HCT116 (cell line): Measurements from ENCODE around the gene TPRG1. TPM values are rescaled to one million over a fixed set of nuclear protein-coding genes. Genes with fewer than 3 reads are reported as not detected.

Source experiments
- ATAC-seq: fragments of 200-7000 bp; cut with Tn5 transposase; 2 replicates; pipeline ENCODE4 v1.9.1; 2020; ENCODE audit warnings: mild to moderate bottlenecking, moderate library complexity
- BruUV-seq: library from RNA; stranded (reverse); fragments of 400-500 nt; replicated peaks from 2 replicates; lab custom pipeline; 2021; lab: Mats Ljungman, UMichigan
- CTCF ChIA-PET: fragments of 300-600 bp; sonication (Branson Sonifier 250); formaldehyde crosslinking; loops from one replicate; lab custom pipeline; 2021; ENCODE audit warnings: antibody characterized with exemption; lab: Charles Lee
- POLR2A ChIA-PET: fragments of 300-600, 350-600 bp; sonication (Branson Sonifier 250); formaldehyde crosslinking; loops from one replicate; lab custom pipeline; 2021; ENCODE audit warnings: antibody characterized with exemption; lab: Charles Lee
- RAD21 ChIA-PET, 2 experiments: fragments of 300-600 bp; sonication (Branson Sonifier 250); formaldehyde crosslinking; loops; one replicate each; lab custom pipeline; 2023; ENCODE audit warnings: low total read pairs in 2 of 2; ENCODE audit not compliant: uncharacterized antibody in 2 of 2, unreplicated experiment in 2 of 2, low non-redundant PET in 1 of 2; lab: Charles Lee
- DNase-seq: peaks from one replicate; pipeline ENCODE4 v3.0.0-alpha.2; 2010; ENCODE audit warnings: low read depth, low spot score
- H2AFZ ChIP-seq: fragments of 200-600 bp; shearing (Covaris generic), sonication (generic); 2 replicates; pipeline ENCODE4 v1.6.1; 2017; ENCODE audit warnings: low read depth, mixed run types, mixed read lengths, antibody characterized with exemption, low read length; ENCODE audit not compliant: poor library complexity, severe bottlenecking
- H3K27ac ChIP-seq: 2 replicates; pipeline ENCODE4 v1.5.1; 2012; ENCODE audit warnings: low read depth, low read length
- H3K27me3 ChIP-seq: fragments of 200-600 bp; sonication (generic); 2 replicates; pipeline ENCODE4 v1.6.1; 2016; ENCODE audit warnings: mixed run types, low read length, mixed read lengths; ENCODE audit not compliant: insufficient read depth
- H3K36me3 ChIP-seq, 2 experiments: fragments of 200-500 bp in 1 of 2; fragments of 200-600 bp in 1 of 2; sonication (Bioruptor generic) in 1 of 2; sonication (generic) in 1 of 2; 2 replicates each; pipeline versions ENCODE4 v1.5.1 to v1.6.1; 2014 to 2016; ENCODE audit warnings: low read length in 2 of 2, inconsistent platforms in 1 of 2, mixed read lengths in 1 of 2, mixed run types in 1 of 2; ENCODE audit not compliant: insufficient read depth in 2 of 2, control insufficient read depth in 1 of 2
- H3K4me1 ChIP-seq, 2 experiments: fragments of 200-600 bp in 1 of 2; sonication (generic) in 1 of 2; 2 replicates each; pipeline versions ENCODE4 v1.5.1 to v1.6.1; 2012 to 2017; ENCODE audit warnings: low read length in 2 of 2, inconsistent platforms in 1 of 2, mild to moderate bottlenecking in 1 of 2, mixed read lengths in 1 of 2, mixed run types in 1 of 2, moderate library complexity in 1 of 2; ENCODE audit not compliant: insufficient read depth in 2 of 2, control insufficient read depth in 1 of 2
- H3K4me2 ChIP-seq: fragments of 200-600 bp; sonication (generic); 2 replicates; pipeline ENCODE4 v1.6.1; 2017; ENCODE audit warnings: mixed run types, low read length, mixed read lengths
- H3K4me3 ChIP-seq, 2 experiments: fragments of 200-600 bp in 1 of 2; sonication (generic) in 1 of 2; replicated peaks in 1 of 2; 2 replicates each; pipeline ENCODE4 v1.5.1; 2011 to 2016; ENCODE audit warnings: low read length in 2 of 2, control low read depth in 1 of 2, low read depth in 1 of 2, mild to moderate bottlenecking in 1 of 2, mixed read lengths in 1 of 2, mixed run types in 1 of 2
- H3K79me2 ChIP-seq: fragments of 200-600 bp; sonication (generic); 2 replicates; pipeline ENCODE4 v1.6.1; 2017; ENCODE audit warnings: mild to moderate bottlenecking, mixed run types, low read length, moderate library complexity, mixed read lengths; ENCODE audit not compliant: insufficient read depth
- H3K9ac ChIP-seq: fragments of 200-600 bp; sonication (generic); 2 replicates; pipeline ENCODE4 v1.6.1; 2016; ENCODE audit warnings: low read length, mixed read lengths
- H3K9me2 ChIP-seq: fragments of 200-600 bp; sonication (generic), shearing (Covaris generic); 2 replicates; pipeline ENCODE4 v1.6.1; 2017; ENCODE audit warnings: mixed run types, mild to moderate bottlenecking, moderate library complexity; ENCODE audit not compliant: insufficient read depth
- H3K9me3 ChIP-seq, 2 experiments: fragments of 200-500 bp in 1 of 2; fragments of 200-600 bp in 1 of 2; sonication (Bioruptor generic) in 1 of 2; sonication (generic) in 1 of 2; 2 replicates each; pipeline ENCODE4 v1.6.1; 2014 to 2017; ENCODE audit warnings: low read length in 2 of 2, mixed read lengths in 2 of 2, inconsistent platforms in 1 of 2, low read depth in 1 of 2, mild to moderate bottlenecking in 1 of 2, mixed run types in 1 of 2, moderate library complexity in 1 of 2; ENCODE audit not compliant: control insufficient read depth in 1 of 2, insufficient read depth in 1 of 2
- H4K20me1 ChIP-seq: fragments of 200-600 bp; sonication (generic), shearing (Covaris generic); 2 replicates; pipeline ENCODE4 v1.6.1; 2017; ENCODE audit warnings: mixed run types, mild to moderate bottlenecking, moderate library complexity; ENCODE audit not compliant: insufficient read depth
- CBX3 ChIP-seq: IDR thresholded peaks from 2 replicates; pipeline ENCODE4 v1.6.1; 2012; ENCODE audit warnings: low read depth
- EGR1 ChIP-seq: IDR thresholded peaks from 2 replicates; pipeline ENCODE4 v1.6.1; 2012; ENCODE audit warnings: low read depth
- EZH2 ChIP-seq: fragments of 200-600 bp; sonication (generic); IDR thresholded peaks from 2 replicates; pipeline ENCODE4 v1.6.1; 2017; ENCODE audit warnings: antibody characterized with exemption, mixed run types
- EZH2phosphoT487 ChIP-seq: fragments of 200-600 bp; IDR thresholded peaks from 2 replicates; pipeline ENCODE4 v1.6.1; 2018; ENCODE audit warnings: antibody characterized with exemption, borderline replicate concordance
- FOSL1 ChIP-seq: IDR thresholded peaks from 2 replicates; pipeline ENCODE4 v1.6.1; 2012; ENCODE audit warnings: low read depth
- POLR2A ChIP-seq: IDR thresholded peaks from 2 replicates; pipeline ENCODE4 v1.7.0; 2011; ENCODE audit warnings: borderline replicate concordance; ENCODE audit not compliant: insufficient read depth, insufficient read length; ENCODE audit errors: extremely low read depth
- RAD21 ChIP-seq: IDR thresholded peaks from 2 replicates; pipeline ENCODE4 v1.6.1; 2012; ENCODE audit warnings: low read depth, mild to moderate bottlenecking
- SP1 ChIP-seq: IDR thresholded peaks from 2 replicates; pipeline ENCODE4 v1.6.1; 2012; ENCODE audit warnings: low read depth
- SRF ChIP-seq: IDR thresholded peaks from 2 replicates; pipeline ENCODE4 v1.6.1; 2012; ENCODE audit warnings: low read depth
- TCF7L2 ChIP-seq: IDR thresholded peaks from 2 replicates; pipeline ENCODE4 v1.7.0; 2011; ENCODE audit warnings: borderline replicate concordance, inconsistent platforms; ENCODE audit not compliant: insufficient read depth, insufficient read length; ENCODE audit errors: extremely low read depth
- YY1 ChIP-seq: IDR thresholded peaks from 2 replicates; pipeline ENCODE4 v1.6.1; 2011; ENCODE audit warnings: low read length, low read depth, moderate library complexity, mild to moderate bottlenecking; ENCODE audit not compliant: insufficient replicate concordance; ENCODE audit errors: extremely low read depth
- ZFX ChIP-seq: fragments of 450-650 bp; IDR thresholded peaks from 2 replicates; pipeline ENCODE4 v1.6.1; 2017
- ZNF274 ChIP-seq: fragments of 200-500 bp; sonication (Bioruptor generic); IDR thresholded peaks from 2 replicates; pipeline ENCODE4 v1.6.1; 2014; ENCODE audit warnings: mild to moderate bottlenecking, low read depth, low read length, inconsistent platforms
- intact Hi-C: fragments of 100-400 bp; cut with micrococcal nuclease; formaldehyde crosslinking; loops from 2 replicates; pipeline ENCODE4 v1.10.0; 2022
- total RNA-seq: library from RNA; stranded (reverse); gene quantifications from one replicate; pipeline ENCODE4 v1.2.1, GENCODE V29; 2021; ENCODE audit not compliant: unreplicated experiment
- TF ChIP-seq, protein P1 (sequence below): IDR thresholded peaks from 2 replicates; pipeline ENCODE4 v1.6.1; 2012; ENCODE audit warnings: low read depth
- TF ChIP-seq, protein P2 (sequence below): IDR thresholded peaks from 2 replicates; pipeline ENCODE4 v1.6.1; 2011; ENCODE audit warnings: mild to moderate bottlenecking, low read length, moderate library complexity; ENCODE audit not compliant: insufficient replicate concordance; ENCODE audit errors: extremely low read depth
- TF ChIP-seq, protein P3 (sequence below): IDR thresholded peaks from 2 replicates; pipeline ENCODE4 v1.6.1; 2012

TPRG1 gene
- total RNA-seq, 1 experiment from 2014 or later: 2.8 TPM

DNA sequence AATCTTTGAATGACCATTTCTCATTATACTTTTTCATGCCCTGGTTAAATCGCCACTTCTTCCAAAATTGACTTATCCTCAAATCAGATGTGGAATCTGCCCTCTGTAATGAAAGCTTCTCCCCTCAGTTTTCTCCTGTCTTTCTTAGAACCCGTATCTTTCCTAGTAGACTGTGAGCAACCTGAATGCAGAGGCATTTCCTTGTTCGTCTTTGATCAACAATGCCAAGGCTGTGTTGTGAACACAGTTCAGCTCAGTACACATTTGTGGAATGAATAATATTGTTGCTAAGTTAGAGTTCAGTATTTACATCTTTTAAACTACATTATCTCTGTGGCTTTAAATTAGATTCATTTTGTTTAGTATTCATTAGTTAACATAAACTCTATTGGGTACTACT is 123.3 kb downstream of the TPRG1 start:
- no peaks in the 10 kb centered on the region for H3K79me2 ChIP-seq
- H2AFZ ChIP-seq: no peak overlapping the region
- no peaks in the 10 kb centered on the region for H3K9me3 ChIP-seq
- ChIA-PET RAD21 (no interaction called here), CTCF (no interaction called here), POLR2A (no interaction called here)
- no peak overlapping the region for H3K27ac ChIP-seq
- intact Hi-C loops: no loop called here
- no peaks in the 10 kb centered on the region for H3K36me3 ChIP-seq
- DNase-seq (no peak), ATAC-seq (no peak)
- TF ChIP-seq ZFX (no peak), EZH2 (no peak), EGR1 (no peak), POLR2A (no peak), SP1 (no peak), ZNF274 (no peak), FOSL1 (no peak), TCF7L2 (no peak), RAD21 (no peak), YY1 (no peak), EZH2phosphoT487 (no peak), CBX3 (no peak), SRF (no peak)
- TF ChIP-seq, protein P1, sequence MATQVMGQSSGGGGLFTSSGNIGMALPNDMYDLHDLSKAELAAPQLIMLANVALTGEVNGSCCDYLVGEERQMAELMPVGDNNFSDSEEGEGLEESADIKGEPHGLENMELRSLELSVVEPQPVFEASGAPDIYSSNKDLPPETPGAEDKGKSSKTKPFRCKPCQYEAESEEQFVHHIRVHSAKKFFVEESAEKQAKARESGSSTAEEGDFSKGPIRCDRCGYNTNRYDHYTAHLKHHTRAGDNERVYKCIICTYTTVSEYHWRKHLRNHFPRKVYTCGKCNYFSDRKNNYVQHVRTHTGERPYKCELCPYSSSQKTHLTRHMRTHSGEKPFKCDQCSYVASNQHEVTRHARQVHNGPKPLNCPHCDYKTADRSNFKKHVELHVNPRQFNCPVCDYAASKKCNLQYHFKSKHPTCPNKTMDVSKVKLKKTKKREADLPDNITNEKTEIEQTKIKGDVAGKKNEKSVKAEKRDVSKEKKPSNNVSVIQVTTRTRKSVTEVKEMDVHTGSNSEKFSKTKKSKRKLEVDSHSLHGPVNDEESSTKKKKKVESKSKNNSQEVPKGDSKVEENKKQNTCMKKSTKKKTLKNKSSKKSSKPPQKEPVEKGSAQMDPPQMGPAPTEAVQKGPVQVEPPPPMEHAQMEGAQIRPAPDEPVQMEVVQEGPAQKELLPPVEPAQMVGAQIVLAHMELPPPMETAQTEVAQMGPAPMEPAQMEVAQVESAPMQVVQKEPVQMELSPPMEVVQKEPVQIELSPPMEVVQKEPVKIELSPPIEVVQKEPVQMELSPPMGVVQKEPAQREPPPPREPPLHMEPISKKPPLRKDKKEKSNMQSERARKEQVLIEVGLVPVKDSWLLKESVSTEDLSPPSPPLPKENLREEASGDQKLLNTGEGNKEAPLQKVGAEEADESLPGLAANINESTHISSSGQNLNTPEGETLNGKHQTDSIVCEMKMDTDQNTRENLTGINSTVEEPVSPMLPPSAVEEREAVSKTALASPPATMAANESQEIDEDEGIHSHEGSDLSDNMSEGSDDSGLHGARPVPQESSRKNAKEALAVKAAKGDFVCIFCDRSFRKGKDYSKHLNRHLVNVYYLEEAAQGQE: no peak
- TF ChIP-seq, protein P2, sequence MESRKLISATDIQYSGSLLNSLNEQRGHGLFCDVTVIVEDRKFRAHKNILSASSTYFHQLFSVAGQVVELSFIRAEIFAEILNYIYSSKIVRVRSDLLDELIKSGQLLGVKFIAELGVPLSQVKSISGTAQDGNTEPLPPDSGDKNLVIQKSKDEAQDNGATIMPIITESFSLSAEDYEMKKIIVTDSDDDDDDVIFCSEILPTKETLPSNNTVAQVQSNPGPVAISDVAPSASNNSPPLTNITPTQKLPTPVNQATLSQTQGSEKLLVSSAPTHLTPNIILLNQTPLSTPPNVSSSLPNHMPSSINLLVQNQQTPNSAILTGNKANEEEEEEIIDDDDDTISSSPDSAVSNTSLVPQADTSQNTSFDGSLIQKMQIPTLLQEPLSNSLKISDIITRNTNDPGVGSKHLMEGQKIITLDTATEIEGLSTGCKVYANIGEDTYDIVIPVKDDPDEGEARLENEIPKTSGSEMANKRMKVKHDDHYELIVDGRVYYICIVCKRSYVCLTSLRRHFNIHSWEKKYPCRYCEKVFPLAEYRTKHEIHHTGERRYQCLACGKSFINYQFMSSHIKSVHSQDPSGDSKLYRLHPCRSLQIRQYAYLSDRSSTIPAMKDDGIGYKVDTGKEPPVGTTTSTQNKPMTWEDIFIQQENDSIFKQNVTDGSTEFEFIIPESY: no peak
- TF ChIP-seq, protein P3, sequence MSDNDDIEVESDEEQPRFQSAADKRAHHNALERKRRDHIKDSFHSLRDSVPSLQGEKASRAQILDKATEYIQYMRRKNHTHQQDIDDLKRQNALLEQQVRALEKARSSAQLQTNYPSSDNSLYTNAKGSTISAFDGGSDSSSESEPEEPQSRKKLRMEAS: no peak
- no peaks in the 10 kb centered on the region for H3K9me2 ChIP-seq
- H3K27me3 ChIP-seq: no peaks in the 10 kb centered on the region
- no peak overlapping the region for H3K4me3 ChIP-seq
- H3K9ac ChIP-seq: no peak overlapping the region
- BruUV-seq: no TSS peak
- H3K4me2 ChIP-seq: no peak overlapping the region
- no peaks in the 10 kb centered on the region for H3K4me1 ChIP-seq
- no peaks in the 10 kb centered on the region for H4K20me1 ChIP-seq
